HCT116 (cell line): ENCODE data around the gene PROX2. TPM values are rescaled to one million over a fixed set of nuclear protein-coding genes. Genes with fewer than 3 reads are reported as not detected.

Source experiments
- ATAC-seq: fragments of 200-7000 bp; cut with Tn5 transposase; 2 replicates; pipeline ENCODE4 v1.9.1; 2020; ENCODE audit warnings: mild to moderate bottlenecking, moderate library complexity
- BruUV-seq: library from RNA; stranded (reverse); fragments of 400-500 nt; replicated peaks from 2 replicates; lab custom pipeline; 2021; lab: Mats Ljungman, UMichigan
- CTCF ChIA-PET: fragments of 300-600 bp; sonication (Branson Sonifier 250); formaldehyde crosslinking; loops from one replicate; lab custom pipeline; 2021; ENCODE audit warnings: antibody characterized with exemption; lab: Charles Lee
- POLR2A ChIA-PET: fragments of 300-600, 350-600 bp; sonication (Branson Sonifier 250); formaldehyde crosslinking; loops from one replicate; lab custom pipeline; 2021; ENCODE audit warnings: antibody characterized with exemption; lab: Charles Lee
- RAD21 ChIA-PET, 2 experiments: fragments of 300-600 bp; sonication (Branson Sonifier 250); formaldehyde crosslinking; loops; one replicate each; lab custom pipeline; 2023; ENCODE audit warnings: low total read pairs in 2 of 2; ENCODE audit not compliant: uncharacterized antibody in 2 of 2, unreplicated experiment in 2 of 2, low non-redundant PET in 1 of 2; lab: Charles Lee
- DNase-seq: peaks from one replicate; pipeline ENCODE4 v3.0.0-alpha.2; 2010; ENCODE audit warnings: low read depth, low spot score
- H2AFZ ChIP-seq: fragments of 200-600 bp; shearing (Covaris generic), sonication (generic); 2 replicates; pipeline ENCODE4 v1.6.1; 2017; ENCODE audit warnings: low read depth, mixed run types, mixed read lengths, antibody characterized with exemption, low read length; ENCODE audit not compliant: poor library complexity, severe bottlenecking
- H3K27ac ChIP-seq: 2 replicates; pipeline ENCODE4 v1.5.1; 2012; ENCODE audit warnings: low read depth, low read length
- H3K27me3 ChIP-seq: fragments of 200-600 bp; sonication (generic); 2 replicates; pipeline ENCODE4 v1.6.1; 2016; ENCODE audit warnings: mixed run types, low read length, mixed read lengths; ENCODE audit not compliant: insufficient read depth
- H3K36me3 ChIP-seq, 2 experiments: fragments of 200-500 bp in 1 of 2; fragments of 200-600 bp in 1 of 2; sonication (Bioruptor generic) in 1 of 2; sonication (generic) in 1 of 2; 2 replicates each; pipeline versions ENCODE4 v1.5.1 to v1.6.1; 2014 to 2016; ENCODE audit warnings: low read length in 2 of 2, inconsistent platforms in 1 of 2, mixed read lengths in 1 of 2, mixed run types in 1 of 2; ENCODE audit not compliant: insufficient read depth in 2 of 2, control insufficient read depth in 1 of 2
- H3K4me1 ChIP-seq, 2 experiments: fragments of 200-600 bp in 1 of 2; sonication (generic) in 1 of 2; 2 replicates each; pipeline versions ENCODE4 v1.5.1 to v1.6.1; 2012 to 2017; ENCODE audit warnings: low read length in 2 of 2, inconsistent platforms in 1 of 2, mild to moderate bottlenecking in 1 of 2, mixed read lengths in 1 of 2, mixed run types in 1 of 2, moderate library complexity in 1 of 2; ENCODE audit not compliant: insufficient read depth in 2 of 2, control insufficient read depth in 1 of 2
- H3K4me2 ChIP-seq: fragments of 200-600 bp; sonication (generic); 2 replicates; pipeline ENCODE4 v1.6.1; 2017; ENCODE audit warnings: mixed run types, low read length, mixed read lengths
- H3K4me3 ChIP-seq, 2 experiments: fragments of 200-600 bp in 1 of 2; sonication (generic) in 1 of 2; replicated peaks in 1 of 2; 2 replicates each; pipeline ENCODE4 v1.5.1; 2011 to 2016; ENCODE audit warnings: low read length in 2 of 2, control low read depth in 1 of 2, low read depth in 1 of 2, mild to moderate bottlenecking in 1 of 2, mixed read lengths in 1 of 2, mixed run types in 1 of 2
- H3K79me2 ChIP-seq: fragments of 200-600 bp; sonication (generic); 2 replicates; pipeline ENCODE4 v1.6.1; 2017; ENCODE audit warnings: mild to moderate bottlenecking, mixed run types, low read length, moderate library complexity, mixed read lengths; ENCODE audit not compliant: insufficient read depth
- H3K9ac ChIP-seq: fragments of 200-600 bp; sonication (generic); 2 replicates; pipeline ENCODE4 v1.6.1; 2016; ENCODE audit warnings: low read length, mixed read lengths
- H3K9me2 ChIP-seq: fragments of 200-600 bp; sonication (generic), shearing (Covaris generic); 2 replicates; pipeline ENCODE4 v1.6.1; 2017; ENCODE audit warnings: mixed run types, mild to moderate bottlenecking, moderate library complexity; ENCODE audit not compliant: insufficient read depth
- H3K9me3 ChIP-seq, 2 experiments: fragments of 200-500 bp in 1 of 2; fragments of 200-600 bp in 1 of 2; sonication (Bioruptor generic) in 1 of 2; sonication (generic) in 1 of 2; 2 replicates each; pipeline ENCODE4 v1.6.1; 2014 to 2017; ENCODE audit warnings: low read length in 2 of 2, mixed read lengths in 2 of 2, inconsistent platforms in 1 of 2, low read depth in 1 of 2, mild to moderate bottlenecking in 1 of 2, mixed run types in 1 of 2, moderate library complexity in 1 of 2; ENCODE audit not compliant: control insufficient read depth in 1 of 2, insufficient read depth in 1 of 2
- H4K20me1 ChIP-seq: fragments of 200-600 bp; sonication (generic), shearing (Covaris generic); 2 replicates; pipeline ENCODE4 v1.6.1; 2017; ENCODE audit warnings: mixed run types, mild to moderate bottlenecking, moderate library complexity; ENCODE audit not compliant: insufficient read depth
- CEBPB ChIP-seq: IDR thresholded peaks from 2 replicates; pipeline ENCODE4 v1.6.1; 2012; ENCODE audit warnings: low read depth
- EZH2 ChIP-seq: fragments of 200-600 bp; sonication (generic); IDR thresholded peaks from 2 replicates; pipeline ENCODE4 v1.6.1; 2017; ENCODE audit warnings: antibody characterized with exemption, mixed run types
- POLR2A ChIP-seq: IDR thresholded peaks from 2 replicates; pipeline ENCODE4 v1.7.0; 2011; ENCODE audit warnings: borderline replicate concordance; ENCODE audit not compliant: insufficient read depth, insufficient read length; ENCODE audit errors: extremely low read depth
- POLR2AphosphoS5 ChIP-seq: IDR thresholded peaks from 2 replicates; pipeline ENCODE4 v1.6.1; 2011; ENCODE audit warnings: mild to moderate bottlenecking, low read depth, low read length, moderate library complexity
- RAD21 ChIP-seq: IDR thresholded peaks from 2 replicates; pipeline ENCODE4 v1.6.1; 2012; ENCODE audit warnings: low read depth, mild to moderate bottlenecking
- SP1 ChIP-seq: IDR thresholded peaks from 2 replicates; pipeline ENCODE4 v1.6.1; 2012; ENCODE audit warnings: low read depth
- SRF ChIP-seq: IDR thresholded peaks from 2 replicates; pipeline ENCODE4 v1.6.1; 2012; ENCODE audit warnings: low read depth
- YY1 ChIP-seq: IDR thresholded peaks from 2 replicates; pipeline ENCODE4 v1.6.1; 2011; ENCODE audit warnings: low read length, low read depth, moderate library complexity, mild to moderate bottlenecking; ENCODE audit not compliant: insufficient replicate concordance; ENCODE audit errors: extremely low read depth
- ZFX ChIP-seq: fragments of 450-650 bp; IDR thresholded peaks from 2 replicates; pipeline ENCODE4 v1.6.1; 2017
- ZNF274 ChIP-seq: fragments of 200-500 bp; sonication (Bioruptor generic); IDR thresholded peaks from 2 replicates; pipeline ENCODE4 v1.6.1; 2014; ENCODE audit warnings: mild to moderate bottlenecking, low read depth, low read length, inconsistent platforms
- intact Hi-C: fragments of 100-400 bp; cut with micrococcal nuclease; formaldehyde crosslinking; loops from 2 replicates; pipeline ENCODE4 v1.10.0; 2022
- total RNA-seq: library from RNA; stranded (reverse); gene quantifications from one replicate; pipeline ENCODE4 v1.2.1, GENCODE V29; 2021; ENCODE audit not compliant: unreplicated experiment
- TF ChIP-seq, protein P1 (sequence below): IDR thresholded peaks from 2 replicates; pipeline ENCODE4 v1.6.1; 2012
- TF ChIP-seq, protein P2 (sequence below): IDR thresholded peaks from 2 replicates; pipeline ENCODE4 v1.6.1; 2011; ENCODE audit warnings: mild to moderate bottlenecking, low read length, moderate library complexity; ENCODE audit not compliant: insufficient replicate concordance; ENCODE audit errors: extremely low read depth
- TF ChIP-seq, protein P3 (sequence below), 3 experiments: fragments of 200-600 bp in 1 of 3; sonication (generic) in 1 of 3; IDR thresholded peaks in 2 of 3; conservative IDR thresholded peaks in 1 of 3; 2 replicates each; pipeline ENCODE4 v1.5.1; 2012 to 2017; ENCODE audit warnings: low read depth in 2 of 3, low read length in 2 of 3, antibody characterized with exemption in 1 of 3, borderline replicate concordance in 1 of 3, control low read depth in 1 of 3, mild to moderate bottlenecking in 1 of 3, mixed read lengths in 1 of 3, mixed run types in 1 of 3, moderate library complexity in 1 of 3; ENCODE audit not compliant: insufficient read depth in 1 of 3

The PROX2 gene
- total RNA-seq, 1 experiment from 2014 or later, result not detected

DNA sequence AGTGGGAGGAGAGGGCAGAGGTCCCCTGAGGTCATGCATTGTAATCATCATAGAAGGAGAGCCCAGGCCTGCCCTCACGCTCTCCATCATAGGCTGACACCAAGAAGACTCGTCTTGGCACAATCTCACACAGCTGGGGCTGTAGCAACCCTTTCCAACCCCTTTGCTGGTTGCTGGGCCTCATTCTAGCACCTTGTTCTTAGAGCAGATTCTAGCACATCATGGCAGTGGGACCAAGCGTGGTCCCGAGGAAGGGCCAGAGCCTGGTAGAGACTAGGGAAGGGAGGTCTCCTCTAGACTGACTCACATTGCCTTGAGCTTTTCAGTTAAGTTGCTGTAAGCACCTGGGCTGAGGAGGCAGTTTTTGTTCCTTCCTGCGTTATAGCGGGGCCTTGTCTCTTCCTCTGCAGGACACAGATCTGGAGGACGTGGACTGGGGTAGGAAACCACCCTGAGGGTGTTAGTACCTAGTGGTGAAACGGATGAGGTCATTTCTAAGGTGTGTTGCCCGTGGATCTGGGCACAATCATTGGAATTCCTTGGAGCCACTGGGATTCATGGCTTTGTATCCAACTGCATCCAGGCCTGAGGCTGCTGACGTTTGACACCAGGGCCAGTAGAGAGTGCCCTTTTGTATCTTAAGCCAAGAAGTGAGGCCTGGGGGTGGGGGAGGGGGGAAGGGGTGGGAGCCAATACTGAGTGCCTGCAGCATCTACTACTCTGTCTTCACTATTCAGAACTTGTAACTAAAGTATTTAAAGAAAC lies 27.2 kb upstream of the PROX2 start:
- no peaks in the 10 kb centered on the region for H3K9me3 ChIP-seq
- H3K27me3 ChIP-seq, result no peaks in the 10 kb centered on the region
- no peak overlapping the region for H3K4me3 ChIP-seq
- H3K9me2 ChIP-seq, result no peaks in the 10 kb centered on the region
- TF ChIP-seq ZNF274, result no peak
- TF ChIP-seq, protein P1, sequence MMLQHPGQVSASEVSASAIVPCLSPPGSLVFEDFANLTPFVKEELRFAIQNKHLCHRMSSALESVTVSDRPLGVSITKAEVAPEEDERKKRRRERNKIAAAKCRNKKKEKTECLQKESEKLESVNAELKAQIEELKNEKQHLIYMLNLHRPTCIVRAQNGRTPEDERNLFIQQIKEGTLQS, result no peak
- no peak for TF ChIP-seq RAD21
- TF ChIP-seq YY1, result no peak
- no peak for TF ChIP-seq POLR2A
- TF ChIP-seq CEBPB, result no peak
- TF ChIP-seq, protein P2, sequence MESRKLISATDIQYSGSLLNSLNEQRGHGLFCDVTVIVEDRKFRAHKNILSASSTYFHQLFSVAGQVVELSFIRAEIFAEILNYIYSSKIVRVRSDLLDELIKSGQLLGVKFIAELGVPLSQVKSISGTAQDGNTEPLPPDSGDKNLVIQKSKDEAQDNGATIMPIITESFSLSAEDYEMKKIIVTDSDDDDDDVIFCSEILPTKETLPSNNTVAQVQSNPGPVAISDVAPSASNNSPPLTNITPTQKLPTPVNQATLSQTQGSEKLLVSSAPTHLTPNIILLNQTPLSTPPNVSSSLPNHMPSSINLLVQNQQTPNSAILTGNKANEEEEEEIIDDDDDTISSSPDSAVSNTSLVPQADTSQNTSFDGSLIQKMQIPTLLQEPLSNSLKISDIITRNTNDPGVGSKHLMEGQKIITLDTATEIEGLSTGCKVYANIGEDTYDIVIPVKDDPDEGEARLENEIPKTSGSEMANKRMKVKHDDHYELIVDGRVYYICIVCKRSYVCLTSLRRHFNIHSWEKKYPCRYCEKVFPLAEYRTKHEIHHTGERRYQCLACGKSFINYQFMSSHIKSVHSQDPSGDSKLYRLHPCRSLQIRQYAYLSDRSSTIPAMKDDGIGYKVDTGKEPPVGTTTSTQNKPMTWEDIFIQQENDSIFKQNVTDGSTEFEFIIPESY, result no peak
- no peak for TF ChIP-seq EZH2
- TF ChIP-seq SP1, result no peak
- TF ChIP-seq ZFX, result no peak
- no peak for TF ChIP-seq POLR2AphosphoS5
- TF ChIP-seq SRF, result no peak
- TF ChIP-seq, protein P3, sequence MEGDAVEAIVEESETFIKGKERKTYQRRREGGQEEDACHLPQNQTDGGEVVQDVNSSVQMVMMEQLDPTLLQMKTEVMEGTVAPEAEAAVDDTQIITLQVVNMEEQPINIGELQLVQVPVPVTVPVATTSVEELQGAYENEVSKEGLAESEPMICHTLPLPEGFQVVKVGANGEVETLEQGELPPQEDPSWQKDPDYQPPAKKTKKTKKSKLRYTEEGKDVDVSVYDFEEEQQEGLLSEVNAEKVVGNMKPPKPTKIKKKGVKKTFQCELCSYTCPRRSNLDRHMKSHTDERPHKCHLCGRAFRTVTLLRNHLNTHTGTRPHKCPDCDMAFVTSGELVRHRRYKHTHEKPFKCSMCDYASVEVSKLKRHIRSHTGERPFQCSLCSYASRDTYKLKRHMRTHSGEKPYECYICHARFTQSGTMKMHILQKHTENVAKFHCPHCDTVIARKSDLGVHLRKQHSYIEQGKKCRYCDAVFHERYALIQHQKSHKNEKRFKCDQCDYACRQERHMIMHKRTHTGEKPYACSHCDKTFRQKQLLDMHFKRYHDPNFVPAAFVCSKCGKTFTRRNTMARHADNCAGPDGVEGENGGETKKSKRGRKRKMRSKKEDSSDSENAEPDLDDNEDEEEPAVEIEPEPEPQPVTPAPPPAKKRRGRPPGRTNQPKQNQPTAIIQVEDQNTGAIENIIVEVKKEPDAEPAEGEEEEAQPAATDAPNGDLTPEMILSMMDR (IDR thresholded peaks at IDR 0.05 in 2 of 3, conservative IDR thresholded peaks at IDR 0.05 in 1 of 3; ENCODE audit: borderline replicate concordance in 1 of 3, insufficient read depth in 1 of 3, low read depth in 2 of 3, low read length in 2 of 3), result no peak
- H3K79me2 ChIP-seq, result no peaks in the 10 kb centered on the region
- intact Hi-C loops, result no loop called here
- H3K4me1 ChIP-seq, result peaks cover 2 to 3% of the 10 kb centered on the region in 2 experiments; a peak in 1 of 4 replicates
- ChIA-PET POLR2A (no interaction called here), CTCF (interaction anchor here (5.5 kb wide), 1 partner anchor 42 kb away, joined by 94 read pairs; no protein-coding TSS in a partner anchor), RAD21 (no interaction called here)
- H3K9ac ChIP-seq, result no peak overlapping the region
- no peaks in the 10 kb centered on the region for H4K20me1 ChIP-seq
- H2AFZ ChIP-seq, result no peak overlapping the region
- H3K36me3 ChIP-seq, result peaks cover 38 to 47% of the 10 kb centered on the region in 2 experiments
- ATAC-seq (no peak), DNase-seq (no peak)
- H3K27ac ChIP-seq, result no peak overlapping the region
- H3K4me2 ChIP-seq, result no peak overlapping the region
- TSS peak; percentile 37 for BruUV-seq
